B cell (primary cell): ENCODE measurements around the gene NCLN. TPM values are rescaled to one million over a fixed set of nuclear protein-coding genes. Genes with fewer than 3 reads are reported as not detected.

Experiments
- ATAC-seq: fragments of 200-7000 bp; cut with Tn5 transposase; one replicate; pipeline ENCODE4 v1.10.0; 2021; ENCODE audit warnings: low read depth, mild to moderate bottlenecking, moderate number of reproducible peaks, moderate library complexity
- CTCF ChIA-PET: fragments of 350-600 bp; sonication (Branson Sonifier 250); formaldehyde crosslinking; loops from one replicate; lab custom pipeline; 2021; ENCODE audit warnings: antibody characterized with exemption, inconsistent platforms; lab: Charles Lee
- POLR2A ChIA-PET: fragments of 350-600 bp; sonication (Branson Sonifier 250); formaldehyde crosslinking; loops from one replicate; lab custom pipeline; 2021; ENCODE audit warnings: antibody characterized with exemption; lab: Charles Lee
- DNase-seq: peaks from one replicate; pipeline ENCODE4 v3.0.0; 2013
- H2AFZ ChIP-seq: 2 replicates; pipeline ENCODE4 v1.6.1; 2012; ENCODE audit warnings: mild to moderate bottlenecking, low read depth, low read length; ENCODE audit not compliant: insufficient read depth, poor library complexity, severe bottlenecking
- H3K27ac ChIP-seq, 2 donors: 1 replicate in 1 of 2; 2 replicates in 1 of 2; pipeline ENCODE4 v1.5.1; 2012 to 2013; ENCODE audit warnings: low read length in 2 of 2, mild to moderate bottlenecking in 2 of 2, moderate library complexity in 1 of 2
- H3K27me3 ChIP-seq, 4 experiments: fragments of 200-600 bp in 1 of 4; sonication (generic) in 1 of 4; replicated peaks in 1 of 4; 1 replicate in 2 of 4; 2 replicates in 2 of 4; pipeline versions ENCODE4 v1.6.1 to v1.7.0; 2013 to 2016; ENCODE audit warnings: low read length in 3 of 4, mild to moderate bottlenecking in 2 of 4, mixed read lengths in 1 of 4, moderate library complexity in 1 of 4; ENCODE audit not compliant: insufficient read depth in 4 of 4, control insufficient read depth in 3 of 4; ENCODE audit errors: control extremely low read depth in 1 of 4
- H3K36me3 ChIP-seq, 2 experiments: replicated peaks in 1 of 2; 1 replicate in 1 of 2; 2 replicates in 1 of 2; pipeline versions ENCODE4 v1.6.1 to v1.7.1; 2013; ENCODE audit warnings: low read length in 1 of 2; ENCODE audit not compliant: insufficient read depth in 2 of 2, control insufficient read depth in 1 of 2; ENCODE audit errors: control extremely low read depth in 1 of 2, extremely low read depth in 1 of 2
- H3K4me1 ChIP-seq, 2 donors: fragments of 200-600 bp in 1 of 2; sonication (generic) in 1 of 2; 1 replicate in 1 of 2; 2 replicates in 1 of 2; pipeline versions ENCODE4 v1.5.1 to v1.6.1; 2013 to 2017; ENCODE audit warnings: low read length in 2 of 2; ENCODE audit not compliant: control insufficient read depth in 2 of 2, insufficient read depth in 2 of 2
- H3K4me2 ChIP-seq: replicated peaks from 2 replicates; pipeline ENCODE3; 2012; ENCODE audit warnings: mild to moderate bottlenecking, low read depth, low read length; ENCODE audit not compliant: poor library complexity, severe bottlenecking
- H3K4me3 ChIP-seq, 5 experiments: fragments of 200-600 bp in 1 of 5; sonication (generic) in 1 of 5; 1 replicate in 3 of 5; 2 replicates in 2 of 5; pipeline versions ENCODE4 v1.5.1 to v1.7.0; 2011 to 2016; ENCODE audit warnings: low read length in 4 of 5, mild to moderate bottlenecking in 4 of 5, low read depth in 2 of 5, control low read depth in 1 of 5, moderate library complexity in 1 of 5; ENCODE audit not compliant: insufficient read depth in 1 of 5; ENCODE audit errors: control extremely low read depth in 1 of 5, extremely low read depth in 1 of 5
- H3K79me2 ChIP-seq: fragments of 200-600 bp; sonication (generic); one replicate; pipeline ENCODE4 v1.6.0; 2016; ENCODE audit warnings: low read length; ENCODE audit not compliant: control insufficient read depth, insufficient read depth
- H3K9ac ChIP-seq: fragments of 200-600 bp; sonication (generic); 2 replicates; pipeline ENCODE4 v1.6.1; 2017; ENCODE audit warnings: mild to moderate bottlenecking, low read length, moderate library complexity
- H3K9me3 ChIP-seq, 3 donors: one replicate each; pipeline versions ENCODE4 v1.6.1 to v1.7.1; 2013; ENCODE audit warnings: low read length in 2 of 3; ENCODE audit not compliant: control insufficient read depth in 2 of 3, insufficient read depth in 1 of 3; ENCODE audit errors: control extremely low read depth in 1 of 3
- H4K20me1 ChIP-seq: 2 replicates; pipeline ENCODE4 v1.6.0; 2012; ENCODE audit warnings: mild to moderate bottlenecking, low read length; ENCODE audit not compliant: insufficient read depth, control insufficient read depth, poor library complexity, severe bottlenecking
- H3K27ac Mint-ChIP-seq: one replicate; pipeline ENCODE4 v1.8.0; 2021; ENCODE audit warnings: mixed read lengths
- H3K27me3 Mint-ChIP-seq: one replicate; pipeline ENCODE4 v1.8.0; 2021; ENCODE audit warnings: mixed read lengths
- H3K4me1 Mint-ChIP-seq: one replicate; pipeline ENCODE4 v1.8.0; 2021; ENCODE audit warnings: mixed read lengths
- H3K4me3 Mint-ChIP-seq: one replicate; pipeline ENCODE4 v1.8.0; 2021; ENCODE audit warnings: mixed read lengths
- H3K9me3 Mint-ChIP-seq: one replicate; pipeline ENCODE4 v1.8.0; 2022; ENCODE audit warnings: mixed read lengths; ENCODE audit not compliant: insufficient read depth
- CTCF ChIP-seq: fragments of 200-600 bp; IDR thresholded peaks from one replicate; pipeline ENCODE4 v1.8.0; 2022; ENCODE audit warnings: antibody characterized with exemption, mild to moderate bottlenecking
- EZH2 ChIP-seq: IDR thresholded peaks from 2 replicates; pipeline ENCODE4 v1.6.1; 2012; ENCODE audit warnings: borderline replicate concordance, low read depth, mild to moderate bottlenecking, moderate library complexity, low read length; ENCODE audit not compliant: insufficient read depth, poor library complexity, severe bottlenecking
- WGBS: methylation state at CpG from one replicate; pipeline ENCODE4 v1.1.5; 2013; ENCODE audit warnings: missing lambda C conversion rate; ENCODE audit not compliant: insufficient coverage; 5-methylcytosine and 5-hydroxymethylcytosine counted together
- intact Hi-C: fragments of 100-400 bp; cut with micrococcal nuclease; formaldehyde crosslinking; loops from one replicate; pipeline ENCODE4 v1.10.0; 2022
- polyA plus RNA-seq: library from polyadenylated mRNA; depleted of rRNA; stranded (reverse); fragments of >200 nt; gene quantifications from 2 replicates; pipeline ENCODE4 v1.2.3, GENCODE V29; 2012
- total RNA-seq, 2 donors: library from RNA; stranded (reverse); fragments of 120-200 nt in 1 of 2; gene quantifications; 1 replicate in 1 of 2; 2 replicates in 1 of 2; pipeline versions ENCODE4 v1.2.3 to v1.2.4, GENCODE V29; 2013 to 2022

NCLN gene
- total and polyA plus RNA-seq, 2 donors (not counting 1 experiment from before 2014, with no cell fraction given): 55.0 to 82.0 TPM

- Histone ChIP-seq H3K9me3 (peaks cover 0 to 1% (median 0%) of the 10 kb centered on the region in 3 donors), H3K9ac (no peak overlapping the region), H2AFZ (no peak overlapping the region), H3K79me2 (peaks cover 89% of the 10 kb centered on the region), H4K20me1 (peaks cover 91% of the 10 kb centered on the region), H3K27ac (no peak overlapping the region), H3K4me3 (no peak overlapping the region), H3K36me3 (peaks cover 0 to 25% of the 10 kb centered on the region in 2 experiments), H3K4me1 (peaks cover 33 to 57% of the 10 kb centered on the region in 2 donors), H3K27me3 (no peaks in the 10 kb centered on the region), H3K4me2 (peak overlapping the region; percentile 100)
- H3K27ac Mint-ChIP-seq: peak overlapping the region; percentile 20
- ATAC-seq: no peak
- H3K9me3 Mint-ChIP-seq: no peaks in the 10 kb centered on the region
- no peak for DNase-seq
- CTCF ChIA-PET: no interaction called here
- intact Hi-C loops: loop anchor here (10.0 kb wide), 3 partner anchors 124 to 1944 kb away; partner anchors contain the start of genes ATP5F1D, FEM1A, MIDN and TLE5
- 71% methylated on average over 34 of the region's 35 CpGs for WGBS
- H3K4me3 Mint-ChIP-seq: peak overlapping the region; percentile 55
- POLR2A ChIA-PET: interaction anchor here (0.5 to 0.6 kb wide), 2 partner anchors 315 to 637 kb away, joined by 3 to 4 read pairs; no protein-coding TSS in a partner anchor
- H3K27me3 Mint-ChIP-seq: no peaks in the 10 kb centered on the region
- TF ChIP-seq CTCF: no peak
- no peak for TF ChIP-seq EZH2
- H3K4me1 Mint-ChIP-seq: peaks cover 54% of the 10 kb centered on the region
Measured at GRCh38 chr19:3188627-3189596, 3.2 kb downstream of the NCLN start.
